SK-N-MC (cell line): ENCODE results near the gene WDR72.
"Not testable (repeated sequence)": the region's sequence is repeated elsewhere in the genome, so short reads cannot be mapped to it uniquely, and the experiment has no call there.

ENCODE experiments used
- DNase-seq: peaks from one replicate; pipeline ENCODE4 v3.0.0-alpha.2; 2011; ENCODE audit warnings: low read depth, low spot score
- H3K27ac ChIP-seq: fragments of 200-600 bp; sonication (generic); 2 replicates; pipeline ENCODE4 v1.5.1; 2016; ENCODE audit warnings: mixed run types
- H3K36me3 ChIP-seq: fragments of 200-600 bp; sonication (generic); 2 replicates; pipeline ENCODE4 v1.6.1; 2017; ENCODE audit warnings: antibody characterized with exemption, low read length, mixed read lengths; ENCODE audit not compliant: insufficient read depth
- H3K4me3 ChIP-seq: fragments of 200-600 bp; sonication (generic); 2 replicates; pipeline ENCODE4 v1.5.1; 2016
- H3K9ac ChIP-seq: fragments of 200-600 bp; sonication (generic); 2 replicates; pipeline ENCODE4 v1.8.0; 2017; ENCODE audit warnings: mixed run types, mixed read lengths; ENCODE audit not compliant: insufficient read length
- H3K9me3 ChIP-seq: fragments of 200-600 bp; sonication (generic); 2 replicates; pipeline ENCODE4 v1.6.1; 2017; ENCODE audit warnings: low read depth, mild to moderate bottlenecking, antibody characterized with exemption, low read length, moderate library complexity, mixed read lengths
- EZH2 ChIP-seq: fragments of 200-600 bp; sonication (generic); IDR thresholded peaks from one replicate; pipeline ENCODE4 v1.6.1; 2017; ENCODE audit warnings: antibody characterized with exemption
- FOXP2 ChIP-seq: optimal IDR thresholded peaks from 2 replicates; pipeline ENCODE3; 2011; ENCODE audit warnings: mild to moderate bottlenecking, moderate library complexity; ENCODE audit not compliant: insufficient read depth; ENCODE audit errors: extremely low read length, control extremely low read depth
- POLR2AphosphoS5 ChIP-seq: IDR thresholded peaks from 2 replicates; pipeline ENCODE4 v1.6.1; 2012; ENCODE audit warnings: mild to moderate bottlenecking, low read depth, low read length, borderline replicate concordance

Gene WDR72

DNA sequence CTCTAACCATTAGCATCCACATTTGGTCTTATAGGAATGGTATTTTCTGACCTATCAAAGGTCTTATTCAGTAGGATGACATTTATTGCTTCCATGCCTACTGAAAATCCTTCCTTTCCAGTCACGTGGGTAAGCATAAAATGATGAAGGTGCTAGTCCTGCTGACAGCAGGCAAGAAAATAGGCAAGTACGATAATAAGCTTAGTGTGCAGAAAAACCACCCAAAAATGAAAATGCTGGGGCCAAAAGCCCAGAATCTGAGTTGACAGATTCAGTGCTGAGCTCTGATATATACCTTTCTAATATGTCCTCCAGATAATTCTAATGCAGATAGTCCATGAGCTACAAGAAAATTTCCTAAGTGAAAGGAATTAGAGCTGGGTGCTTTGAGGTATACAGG, 194.8 kb downstream of the WDR72 start:
- TF ChIP-seq POLR2AphosphoS5 (no peak), EZH2 (no peak), FOXP2 (no peak)
- Histone ChIP-seq H3K9ac (no peak overlapping the region), H3K9me3 (no peaks in the 10 kb centered on the region), H3K27ac (no peak overlapping the region), H3K4me3 (no peak overlapping the region), H3K36me3 (no peaks in the 10 kb centered on the region)
- DNase-seq = no peak

DNA sequence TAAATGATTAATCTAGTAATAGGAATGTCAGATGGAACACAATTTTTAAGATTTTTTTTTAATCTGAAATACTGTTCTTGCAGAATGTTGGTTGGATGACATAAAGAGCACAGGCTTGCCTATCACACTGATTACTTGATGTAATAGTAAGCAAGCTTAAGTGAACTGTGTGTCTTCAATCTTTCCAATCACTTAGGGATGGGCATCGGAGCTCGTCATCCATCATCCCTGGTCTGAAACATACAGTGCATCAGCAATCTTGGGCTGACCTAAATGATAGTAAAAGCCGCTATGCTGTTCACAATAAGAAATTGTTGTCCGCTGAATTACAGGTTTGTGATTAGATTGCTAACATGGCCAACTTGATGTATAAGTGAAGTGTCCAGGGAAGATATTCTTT, 195.8 kb downstream of the WDR72 start:
- Histone ChIP-seq H3K9me3 (no peaks in the 10 kb centered on the region), H3K36me3 (no peaks in the 10 kb centered on the region), H3K27ac (no peak overlapping the region), H3K9ac (no peak overlapping the region), H3K4me3 (no peak overlapping the region)
- no peak for TF ChIP-seq POLR2AphosphoS5
- TF ChIP-seq EZH2 = no peak
- no peak for TF ChIP-seq FOXP2
- DNase-seq = no peak

DNA sequence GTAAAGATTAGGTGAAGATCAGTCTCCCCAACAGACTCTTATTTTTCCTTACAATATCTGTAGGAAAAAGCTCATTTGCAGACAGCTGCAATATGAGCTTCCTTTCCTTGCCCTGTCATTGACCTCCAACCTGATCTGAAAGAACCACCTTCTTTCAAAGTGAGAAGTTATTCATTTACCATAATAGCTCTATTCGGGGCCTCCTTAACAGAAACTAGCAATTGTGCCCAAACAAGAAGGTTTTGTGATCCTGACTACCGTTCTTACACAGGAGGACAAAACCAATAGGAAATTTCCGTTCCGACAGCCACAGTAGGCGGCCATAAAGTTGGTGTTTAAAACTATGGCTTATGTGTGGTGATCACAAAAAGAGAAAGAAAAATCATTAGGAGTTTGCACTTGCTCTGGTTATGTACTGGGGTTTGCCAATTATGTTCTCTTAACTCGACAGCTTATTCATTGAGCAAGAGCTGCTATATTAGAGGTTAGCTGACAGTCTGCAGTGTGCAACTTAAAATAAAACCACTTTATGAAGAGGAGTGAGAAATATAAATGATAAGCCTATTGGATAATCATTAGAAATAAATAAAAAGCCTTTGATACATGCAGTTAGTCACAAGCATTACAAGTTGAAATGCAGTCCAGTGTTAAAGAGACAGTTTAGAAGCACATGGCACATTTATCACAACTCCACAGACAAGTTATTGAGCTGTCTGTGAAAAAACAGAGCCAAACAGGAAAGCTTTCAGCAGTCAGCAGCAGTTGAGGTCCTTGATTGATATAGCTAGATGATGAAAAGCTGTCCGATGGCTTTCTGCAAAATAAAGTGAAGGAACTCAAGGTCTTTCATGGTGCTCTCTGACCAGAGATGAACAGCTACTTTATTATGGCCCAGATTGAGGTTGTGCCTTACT, 199.8 kb downstream of the WDR72 start:
- no peaks in the 10 kb centered on the region for H3K36me3 ChIP-seq
- H3K4me3 ChIP-seq = no peak overlapping the region
- H3K27ac ChIP-seq = no peak overlapping the region
- no peak for TF ChIP-seq POLR2AphosphoS5
- no peak for TF ChIP-seq EZH2
- no peak for TF ChIP-seq FOXP2
- H3K9ac ChIP-seq = no peak overlapping the region
- no peaks in the 10 kb centered on the region for H3K9me3 ChIP-seq
- DNase-seq = no peak

DNA sequence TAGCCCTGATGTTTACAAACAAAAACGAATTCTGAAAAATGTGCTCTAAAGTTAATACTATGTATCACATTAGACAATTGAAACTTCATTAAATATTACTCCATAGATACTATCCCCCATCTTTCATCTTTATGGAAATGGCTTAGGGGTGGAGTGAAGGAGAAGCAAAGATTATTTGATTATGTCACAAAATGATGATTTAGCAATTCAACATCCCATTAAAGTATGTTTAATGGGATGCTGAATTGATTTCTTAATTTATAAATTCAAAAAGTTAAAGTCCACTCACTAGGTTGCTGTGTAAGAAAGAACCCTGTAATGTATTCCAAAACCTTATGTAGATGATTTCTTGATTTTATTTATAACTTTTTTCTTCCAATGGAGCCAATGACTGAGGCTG, 201.1 kb downstream of the WDR72 start:
- H3K9me3 ChIP-seq = no peaks in the 10 kb centered on the region
- no peak for DNase-seq
- TF ChIP-seq EZH2 = no peak
- TF ChIP-seq POLR2AphosphoS5 = no peak
- no peak for TF ChIP-seq FOXP2

DNA sequence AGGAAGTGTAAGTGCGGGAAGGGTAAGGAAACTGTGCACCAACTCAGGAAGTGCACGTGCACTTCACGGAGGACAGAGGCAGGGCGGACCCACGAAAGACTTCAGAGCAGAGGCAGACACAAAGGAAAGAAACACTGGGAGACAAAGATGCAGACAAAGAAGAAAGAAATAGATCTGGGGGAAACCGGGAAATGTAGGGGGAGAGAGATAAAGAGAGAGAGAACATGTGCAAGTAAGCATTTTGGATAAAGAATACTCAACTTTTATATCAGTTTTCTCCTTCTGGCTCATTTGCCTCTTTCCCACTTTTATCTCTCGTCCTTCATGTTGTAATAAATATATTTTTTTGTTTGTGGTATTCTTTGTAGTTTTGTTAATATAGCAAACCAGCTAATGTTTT, 204.2 kb downstream of the WDR72 start:
- H3K36me3 ChIP-seq = no peaks in the 10 kb centered on the region
- no peak for TF ChIP-seq EZH2
- no peak for TF ChIP-seq FOXP2
- no peak for TF ChIP-seq POLR2AphosphoS5
- no peak for DNase-seq
- H3K9me3 ChIP-seq = no peaks in the 10 kb centered on the region
- H3K4me3 ChIP-seq = no peak overlapping the region
- H3K9ac ChIP-seq = no peak overlapping the region
- H3K27ac ChIP-seq = no peak overlapping the region

More for the DNA sequence above, 201.1 kb downstream of the WDR72 start:
- H3K9ac ChIP-seq = no peak overlapping the region
- H3K36me3 ChIP-seq = no peaks in the 10 kb centered on the region
- no peak overlapping the region for H3K27ac ChIP-seq
- no peak overlapping the region for H3K4me3 ChIP-seq

DNA sequence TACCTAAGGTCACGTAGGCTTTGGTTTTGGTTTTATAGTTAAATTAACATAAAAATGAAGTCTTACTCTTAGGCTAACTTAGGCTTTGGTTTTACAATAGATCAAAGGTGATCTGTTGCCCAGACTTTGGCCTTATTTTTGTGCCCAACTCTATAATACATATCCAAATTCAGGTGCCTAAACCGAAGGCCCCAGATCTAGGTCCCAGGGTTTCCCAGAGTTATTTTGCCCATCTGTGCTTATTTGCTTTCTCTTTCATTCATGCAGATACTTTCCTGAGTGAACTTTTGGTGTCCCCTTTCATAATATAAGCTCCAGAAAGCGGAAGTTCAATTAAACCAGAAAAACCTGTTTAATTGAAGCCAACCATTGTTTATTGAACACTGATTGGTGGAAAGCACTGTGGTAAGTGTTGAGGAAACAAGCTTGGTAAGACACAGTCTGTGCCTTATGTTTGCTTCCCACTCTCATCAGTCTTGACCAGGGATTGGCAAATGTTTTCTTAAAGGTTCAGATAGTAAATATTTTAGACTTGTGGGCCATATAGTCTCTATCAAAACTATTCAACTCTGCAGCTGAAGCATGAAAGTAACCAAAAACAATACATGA, 209.7 kb downstream of the WDR72 start:
- no peak overlapping the region for H3K27ac ChIP-seq
- H3K36me3 ChIP-seq = no peaks in the 10 kb centered on the region
- H3K9ac ChIP-seq = no peak overlapping the region
- TF ChIP-seq POLR2AphosphoS5 (no peak), FOXP2 (no peak), EZH2 (no peak)
- H3K4me3 ChIP-seq = no peak overlapping the region
- DNase-seq = no peak
- H3K9me3 ChIP-seq = no peaks in the 10 kb centered on the region

DNA sequence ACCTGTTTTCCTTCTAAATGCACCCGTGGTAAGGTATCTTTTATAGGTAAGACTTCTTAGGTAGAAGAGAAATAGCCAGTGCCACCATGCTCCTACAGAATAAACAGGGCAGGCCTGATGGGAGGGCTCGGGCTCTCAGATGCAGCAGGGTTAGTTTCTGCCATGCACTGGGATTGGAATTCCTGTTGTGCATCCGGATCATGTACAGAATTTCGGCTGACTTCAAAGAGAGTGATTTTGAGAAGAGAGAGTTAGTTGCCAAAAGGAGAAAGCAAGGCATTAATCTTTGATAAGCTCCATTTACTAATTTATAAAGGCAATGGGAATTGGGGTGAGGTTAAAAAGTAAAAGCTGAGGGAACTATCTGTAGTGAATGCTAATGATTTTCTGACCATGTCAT, 211.2 kb downstream of the WDR72 start:
- DNase-seq = no peak
- no peak overlapping the region for H3K9ac ChIP-seq
- TF ChIP-seq EZH2 = no peak
- TF ChIP-seq POLR2AphosphoS5 = no peak
- TF ChIP-seq FOXP2 = no peak
- no peak overlapping the region for H3K4me3 ChIP-seq
- H3K27ac ChIP-seq = no peak overlapping the region
- H3K36me3 ChIP-seq = no peaks in the 10 kb centered on the region
- no peaks in the 10 kb centered on the region for H3K9me3 ChIP-seq

DNA sequence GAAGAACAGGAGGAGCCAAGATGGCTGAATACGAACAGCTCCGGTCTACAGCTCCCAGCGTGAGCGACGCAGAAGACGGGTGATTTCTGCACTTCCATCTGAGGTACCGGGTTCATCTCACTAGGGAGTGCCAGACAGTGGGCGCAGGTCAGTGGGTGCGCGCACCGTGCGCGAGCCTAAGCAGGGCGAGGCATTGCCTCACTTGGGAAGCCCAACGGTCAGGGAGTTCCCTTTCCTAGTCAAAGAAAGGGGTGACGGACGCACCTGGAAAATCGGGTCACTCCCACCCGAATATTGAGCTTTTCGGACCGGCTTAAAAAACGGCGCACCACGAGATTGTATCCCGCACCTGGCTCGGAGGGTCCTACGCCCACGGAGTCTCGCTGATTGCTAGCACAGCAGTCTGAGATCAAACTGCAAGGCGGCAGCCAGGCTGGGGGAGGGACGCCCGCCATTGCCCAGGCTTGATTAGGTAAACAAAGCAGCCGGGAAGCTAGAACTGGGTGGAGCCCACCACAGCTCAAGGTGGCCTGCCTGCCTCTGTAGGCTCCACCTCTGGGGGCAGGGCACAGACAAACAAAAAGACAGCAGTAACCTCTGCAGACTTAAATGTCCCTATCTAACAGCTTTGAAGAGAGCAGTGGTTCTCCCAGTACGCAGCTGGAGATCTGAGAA, 218.7 kb downstream of the WDR72 start:
- not testable (repeated sequence) for H3K36me3 ChIP-seq, H3K4me3 ChIP-seq, H3K9me3 ChIP-seq, H3K9ac ChIP-seq, H3K27ac ChIP-seq, DNase-seq
